HG03280 (cell line): ENCODE results near the gene ZNG1F.
"Not testable (repeated sequence)": the region's sequence is repeated elsewhere in the genome, so short reads cannot be mapped to it uniquely, and the experiment has no call there.

Experiments used
- ATAC-seq: cut with Tn5 transposase; IDR thresholded peaks from one replicate; pipeline ENCODE4 v1.9.1; 2021; ENCODE audit warnings: mild to moderate bottlenecking, moderate library complexity; ENCODE audit not compliant: unreplicated experiment

ZNG1F gene

GRCh38 chr9:41087157-41087780 lies 101.8 kb downstream of the ZNG1F start:
- not testable (repeated sequence) for ATAC-seq

GRCh38 chr9:41086685-41087084 lies 102.4 kb downstream of the ZNG1F start:
- not testable (repeated sequence) for ATAC-seq

GRCh38 chr9:41086215-41086614 lies 102.9 kb downstream of the ZNG1F start:
- ATAC-seq: not testable (repeated sequence)

- ATAC-seq: not testable (repeated sequence)
These were observed 106.8 kb downstream of the ZNG1F start for GRCh38 chr9:41082358-41082757.
